Parathyroid adenoma (tissue), 2 donors: ENCODE data around the gene ATOH8.

Experiments
- H2AFZ ChIP-seq: fragments of 300-600 bp; sonication (generic); one replicate; pipeline ENCODE4 v1.7.0; 2017; ENCODE audit warnings: antibody characterized with exemption, mild to moderate bottlenecking
- H3K27ac ChIP-seq: fragments of 300-600 bp; sonication (generic); one replicate; pipeline ENCODE4 v1.7.0; 2017
- H3K27me3 ChIP-seq: fragments of 300-600 bp; sonication (generic); one replicate; pipeline ENCODE4 v1.7.0; 2017; ENCODE audit warnings: low read length; ENCODE audit not compliant: control insufficient read depth, insufficient read depth
- H3K36me3 ChIP-seq: fragments of 300-600 bp; sonication (generic); one replicate; pipeline ENCODE4 v1.7.0; 2017; ENCODE audit warnings: low read length; ENCODE audit not compliant: control insufficient read depth, insufficient read depth
- H3K4me1 ChIP-seq: fragments of 300-600 bp; sonication (generic); one replicate; pipeline ENCODE4 v1.7.0; 2017; ENCODE audit warnings: control low read depth
- H3K4me2 ChIP-seq: fragments of 300-600 bp; sonication (generic); one replicate; pipeline ENCODE4 v1.7.0; 2017; ENCODE audit warnings: low read length
- H3K4me3 ChIP-seq: fragments of 300-600 bp; sonication (generic); one replicate; pipeline ENCODE4 v1.7.0; 2017; ENCODE audit warnings: low read depth, low read length
- H3K79me2 ChIP-seq: fragments of 300-600 bp; sonication (generic); one replicate; pipeline ENCODE4 v1.7.0; 2017; ENCODE audit warnings: control low read depth
- H3K9ac ChIP-seq: fragments of 300-600 bp; sonication (generic); one replicate; pipeline ENCODE4 v1.7.0; 2017; ENCODE audit warnings: mild to moderate bottlenecking
- H3K9me3 ChIP-seq: fragments of 300-600 bp; sonication (generic); one replicate; pipeline ENCODE4 v1.7.0; 2017; ENCODE audit warnings: low read length; ENCODE audit not compliant: control insufficient read depth
- TF ChIP-seq, protein P1 (sequence below): fragments of 300-600 bp; sonication (generic); IDR thresholded peaks from one replicate; pipeline ENCODE4 v1.7.0; 2017; ENCODE audit warnings: antibody characterized with exemption, mild to moderate bottlenecking
- donor health status: primary hyperparathyroidism.

The ATOH8 gene

DNA sequence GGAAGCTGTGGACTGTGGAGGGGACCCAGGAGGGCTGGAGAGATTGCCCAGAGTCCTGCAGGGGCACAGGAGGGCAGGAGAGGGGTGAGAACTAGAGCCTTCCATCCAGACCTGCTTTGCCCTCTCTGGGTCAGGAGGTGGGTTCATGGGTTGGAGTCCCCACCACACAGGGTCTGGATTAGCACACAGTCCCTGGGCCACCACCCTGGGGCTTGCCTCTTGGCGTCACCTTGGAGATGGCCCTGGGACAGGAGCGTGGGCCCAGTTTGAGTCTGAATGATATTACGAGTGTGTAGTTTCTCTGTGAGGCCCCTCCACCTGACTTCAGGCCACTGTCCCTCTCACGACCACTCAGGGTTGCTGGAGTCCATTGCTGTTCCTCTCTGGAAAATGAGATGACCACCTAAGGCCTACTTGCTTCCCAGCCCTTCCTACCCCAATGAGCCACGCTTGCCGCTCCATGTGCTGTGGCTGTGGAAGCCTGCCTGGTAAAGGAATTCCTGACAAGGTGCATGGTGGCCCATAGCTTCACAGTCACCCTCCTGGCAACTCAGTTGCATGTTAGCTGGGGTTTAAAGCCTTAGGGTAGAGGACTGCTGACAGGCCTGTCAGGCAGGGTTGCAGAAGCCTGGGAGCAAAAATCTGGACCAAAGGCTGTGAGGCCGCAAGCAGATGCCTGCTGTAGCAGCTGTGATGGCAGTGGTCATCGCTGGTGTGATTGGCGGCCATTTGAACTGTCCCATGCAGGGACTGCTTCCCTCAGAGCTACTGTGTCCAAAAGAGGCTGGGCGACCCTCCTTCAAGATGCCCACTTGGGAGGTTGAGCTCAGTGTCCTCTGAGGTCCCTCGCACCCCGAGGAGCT lies 14.2 kb downstream of the ATOH8 start:
- TF ChIP-seq, protein P1, sequence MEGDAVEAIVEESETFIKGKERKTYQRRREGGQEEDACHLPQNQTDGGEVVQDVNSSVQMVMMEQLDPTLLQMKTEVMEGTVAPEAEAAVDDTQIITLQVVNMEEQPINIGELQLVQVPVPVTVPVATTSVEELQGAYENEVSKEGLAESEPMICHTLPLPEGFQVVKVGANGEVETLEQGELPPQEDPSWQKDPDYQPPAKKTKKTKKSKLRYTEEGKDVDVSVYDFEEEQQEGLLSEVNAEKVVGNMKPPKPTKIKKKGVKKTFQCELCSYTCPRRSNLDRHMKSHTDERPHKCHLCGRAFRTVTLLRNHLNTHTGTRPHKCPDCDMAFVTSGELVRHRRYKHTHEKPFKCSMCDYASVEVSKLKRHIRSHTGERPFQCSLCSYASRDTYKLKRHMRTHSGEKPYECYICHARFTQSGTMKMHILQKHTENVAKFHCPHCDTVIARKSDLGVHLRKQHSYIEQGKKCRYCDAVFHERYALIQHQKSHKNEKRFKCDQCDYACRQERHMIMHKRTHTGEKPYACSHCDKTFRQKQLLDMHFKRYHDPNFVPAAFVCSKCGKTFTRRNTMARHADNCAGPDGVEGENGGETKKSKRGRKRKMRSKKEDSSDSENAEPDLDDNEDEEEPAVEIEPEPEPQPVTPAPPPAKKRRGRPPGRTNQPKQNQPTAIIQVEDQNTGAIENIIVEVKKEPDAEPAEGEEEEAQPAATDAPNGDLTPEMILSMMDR: no peak
- Histone ChIP-seq H3K79me2 (no peaks in the 10 kb centered on the region), H3K9ac (no peak overlapping the region), H3K36me3 (no peaks in the 10 kb centered on the region), H3K4me3 (no peak overlapping the region), H3K9me3 (no peaks in the 10 kb centered on the region), H3K27me3 (no peaks in the 10 kb centered on the region), H2AFZ (peak overlapping the region; percentile 69), H3K27ac (no peak overlapping the region), H3K4me1 (peaks cover 15% of the 10 kb centered on the region), H3K4me2 (no peak overlapping the region)

DNA sequence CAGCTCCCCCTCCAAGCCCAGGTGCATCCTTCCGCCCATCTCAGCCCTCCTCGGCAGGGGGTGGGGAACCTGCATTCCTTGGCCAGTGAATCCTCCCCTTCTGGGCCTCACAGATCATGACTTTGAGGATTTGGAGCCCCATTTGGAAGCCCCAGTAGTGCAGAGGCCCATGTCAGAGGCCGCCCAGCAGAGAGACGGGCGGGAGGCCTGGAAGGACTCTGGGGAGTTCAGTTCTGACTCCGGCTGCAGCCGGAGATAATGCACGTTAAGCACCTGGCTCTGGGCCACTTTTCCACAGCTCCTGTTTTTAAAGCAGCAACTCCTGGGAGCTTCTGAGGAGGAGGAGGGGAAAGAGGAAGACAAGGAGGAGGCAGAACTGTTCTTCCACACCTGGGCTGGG lies 14.9 kb downstream of the ATOH8 start:
- Histone ChIP-seq H3K4me3 (no peak overlapping the region), H3K27me3 (no peaks in the 10 kb centered on the region), H3K9ac (no peak overlapping the region), H3K4me2 (no peak overlapping the region), H3K9me3 (no peaks in the 10 kb centered on the region), H3K36me3 (no peaks in the 10 kb centered on the region), H3K79me2 (no peaks in the 10 kb centered on the region), H3K27ac (no peak overlapping the region), H3K4me1 (peaks cover 15% of the 10 kb centered on the region), H2AFZ (peak overlapping the region; percentile 69)
- TF ChIP-seq, protein P1: no peak

DNA sequence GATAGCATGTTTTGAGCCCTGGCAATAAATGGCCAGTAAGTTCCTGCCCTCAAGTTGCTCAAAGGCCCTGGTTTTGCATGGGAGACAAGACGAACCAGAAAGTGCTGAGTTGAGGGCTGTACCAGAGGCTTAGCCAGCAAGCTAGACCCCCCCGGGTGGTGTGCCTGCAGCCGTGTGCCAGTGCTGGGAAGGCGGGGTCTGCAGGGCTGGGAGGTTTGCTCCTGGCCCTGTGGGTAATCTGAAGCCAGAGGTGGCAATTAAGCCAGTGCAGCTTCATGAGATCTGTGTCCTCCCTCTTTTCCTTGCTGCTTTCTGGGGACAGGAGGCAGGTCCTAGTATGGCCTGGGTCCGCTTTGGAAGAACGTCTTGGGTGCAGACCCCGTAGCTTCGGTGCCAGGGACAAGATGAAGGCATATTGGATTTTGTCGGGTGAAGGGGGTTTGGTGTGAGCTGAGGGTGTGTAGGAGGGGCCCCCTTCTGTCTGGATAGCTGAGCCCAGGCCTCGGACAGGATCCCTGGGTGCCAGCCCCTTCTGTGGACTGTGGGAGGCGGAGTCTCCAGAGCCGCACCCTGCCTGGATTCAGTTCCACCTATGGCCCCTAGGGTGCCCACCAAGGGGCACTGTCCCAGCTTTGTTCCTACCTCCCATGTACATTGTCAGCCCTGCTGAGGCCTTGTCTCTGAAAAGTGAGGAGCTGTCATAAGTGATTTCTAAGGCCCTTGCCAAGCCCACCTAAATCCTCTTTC lies 15.6 kb downstream of the ATOH8 start:
- Histone ChIP-seq H3K4me1 (peaks cover 15% of the 10 kb centered on the region), H3K36me3 (no peaks in the 10 kb centered on the region), H2AFZ (no peak overlapping the region), H3K27ac (no peak overlapping the region), H3K27me3 (no peaks in the 10 kb centered on the region), H3K79me2 (no peaks in the 10 kb centered on the region), H3K4me2 (no peak overlapping the region), H3K9ac (no peak overlapping the region), H3K4me3 (no peak overlapping the region), H3K9me3 (no peaks in the 10 kb centered on the region)
- TF ChIP-seq, protein P1: no peak

DNA sequence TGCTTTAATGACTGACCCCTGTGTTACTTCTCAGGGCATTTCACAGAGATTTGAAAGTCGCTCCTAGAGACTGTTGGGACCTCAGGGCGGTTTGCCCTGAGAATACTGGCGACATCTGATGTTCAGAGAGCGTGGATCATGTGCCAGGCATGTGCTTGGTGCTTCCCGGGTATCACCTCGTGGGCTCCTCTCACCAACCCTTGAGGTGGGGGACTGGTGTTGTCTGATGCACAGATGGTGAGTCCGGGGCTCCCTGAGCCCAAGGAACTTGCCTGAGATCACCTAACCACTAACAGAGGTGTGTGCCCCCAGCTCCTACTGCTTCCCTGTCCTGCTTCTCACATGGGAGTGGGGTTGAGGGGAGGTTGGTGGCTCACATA lies 16.2 kb downstream of the ATOH8 start:
- Histone ChIP-seq H3K27me3 (no peaks in the 10 kb centered on the region), H3K4me1 (peaks cover 15% of the 10 kb centered on the region), H3K36me3 (no peaks in the 10 kb centered on the region)

More for the DNA sequence above, 16.2 kb downstream of the ATOH8 start:
- H3K79me2 ChIP-seq: no peaks in the 10 kb centered on the region
- no peak overlapping the region for H3K27ac ChIP-seq
- TF ChIP-seq, protein P1: no peak
- no peaks in the 10 kb centered on the region for H3K9me3 ChIP-seq
- H2AFZ ChIP-seq: no peak overlapping the region
- H3K9ac ChIP-seq: no peak overlapping the region
- H3K4me2 ChIP-seq: no peak overlapping the region
- no peak overlapping the region for H3K4me3 ChIP-seq
